ENCODE measurements around the gene ITFG1. TPM values are rescaled to one million over a fixed set of nuclear protein-coding genes. Genes with fewer than 3 reads are reported as not detected.

The ITFG1 gene
- total and polyA plus RNA-seq, 9 of the 15 experiments (the other 6 are each of a cell fraction or from before 2014, with no cell fraction given): 17.1 to 83.5 (median 35.8) TPM

DNA sequence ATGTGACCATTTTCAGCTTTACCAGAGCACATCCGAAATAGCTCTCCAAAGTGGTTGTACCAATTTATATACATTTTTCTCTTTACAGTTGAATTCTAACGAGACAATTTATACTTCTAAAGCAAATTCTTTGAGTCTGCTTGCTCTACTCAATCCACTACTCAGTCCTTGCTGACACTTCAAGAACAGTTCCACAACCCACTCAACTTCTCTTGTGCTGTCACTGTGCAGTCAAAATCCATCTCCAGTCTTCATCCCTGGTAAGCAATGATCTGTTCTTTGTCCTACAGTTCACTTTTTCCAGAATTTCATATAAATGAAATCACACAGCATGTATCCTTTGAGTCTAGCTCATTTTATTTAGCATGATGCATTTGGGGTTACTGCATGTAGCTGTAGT is 347.7 kb downstream of the ITFG1 start (continued):
- TF ChIP-seq CREBBP (IDR thresholded peaks at IDR 0.05; ENCODE audit: low read depth, low read length) (no peak), XRCC5 (IDR thresholded peaks at IDR 0.05; ENCODE audit: low read depth, low read length) (no peak), RBM17 (IDR thresholded peaks at IDR 0.05; ENCODE audit: borderline replicate concordance, low read depth, low read length) (no peak), NR2F6 (CRISPR knock-in tag; IDR thresholded peaks at IDR 0.05) (no peak)

- intact Hi-C loops (cut with micrococcal nuclease): no loop called here
- CTCF ChIA-PET (ENCODE audit: low intra/inter-chr PET ratio): interaction anchor here (0.5 kb wide), 2 partner anchors 103 to 954 kb away, joined by 4 read pairs; no protein-coding TSS in a partner anchor
- peak; percentile 88 for ATAC-seq
- BruUV-seq (replicated peaks): no TSS peak
- no peak overlapping the region for H2AFZ ChIP-seq (ENCODE audit: low read depth, low read length)
- in situ Hi-C loops (cut with MboI): no loop called here
- H4K20me1 ChIP-seq (replicated peaks; ENCODE audit: control insufficient read depth, insufficient read depth, low read length): no peaks in the 10 kb centered on the region
- POLR2A ChIA-PET: interaction anchor here (1.1 kb wide), 1 partner anchor 15 kb away, joined by 3 read pairs; no protein-coding TSS in a partner anchor
- no peaks in the 10 kb centered on the region for H3K79me2 ChIP-seq (ENCODE audit: control insufficient read depth, insufficient read depth, low read length)
- H3K27me3 ChIP-seq (ENCODE audit: control insufficient read depth in 2 of 2, insufficient read depth in 2 of 2, low read length in 2 of 2): no peaks in the 10 kb centered on the region
- H3K9me3 ChIP-seq (replicated peaks; ENCODE audit: control insufficient read depth, insufficient read depth, low read depth, low read length): no peaks in the 10 kb centered on the region
- H3K9ac ChIP-seq (ENCODE audit: insufficient read depth in 1 of 2, low read depth in 2 of 2, low read length in 2 of 2): no peak overlapping the region
- FAIRE-seq: peak; percentile 40
- no peak overlapping the region for H3K4me3 ChIP-seq
- H3K27ac ChIP-seq (ENCODE audit: extremely low read depth, low read depth, low read length): no peak overlapping the region
- H3K4me1 ChIP-seq (replicated peaks in 1 of 2; ENCODE audit: control insufficient read depth in 2 of 2, insufficient read depth in 2 of 2, low read length in 2 of 2): no peaks in the 10 kb centered on the region
- no peaks in the 10 kb centered on the region for H3K9me1 ChIP-seq (ENCODE audit: control insufficient read depth, insufficient read depth, low read length)
- H3K36me3 ChIP-seq (ENCODE audit: control insufficient read depth, insufficient read depth, low read length): peaks cover 33% of the 10 kb centered on the region; the same call in 2 of the 3 replicates
- 75% methylated on average over 3 of the region's 3 CpGs for WGBS (ENCODE audit: insufficient coverage, low coverage, missing lambda C conversion rate)
- H3K4me2 ChIP-seq (ENCODE audit: insufficient read depth, low read length): no peak overlapping the region
- peak; percentile 13 to 26 (median 22) for DNase-seq (ENCODE audit: extremely low read depth in 1 of 4, low spot score in 3 of 4)
- TF ChIP-seq RAD21 (CRISPR knock-in tag; conservative IDR thresholded peaks at IDR 0.05 in 1 of 2, IDR thresholded peaks at IDR 0.05 in 1 of 2): peak in 1 of 2 experiments; percentile 46; a peak in 2 of 4 replicates
- no peak for TF ChIP-seq ZNF143 (CRISPR knock-in tag; IDR thresholded peaks at IDR 0.05)
- TF ChIP-seq, protein P1, sequence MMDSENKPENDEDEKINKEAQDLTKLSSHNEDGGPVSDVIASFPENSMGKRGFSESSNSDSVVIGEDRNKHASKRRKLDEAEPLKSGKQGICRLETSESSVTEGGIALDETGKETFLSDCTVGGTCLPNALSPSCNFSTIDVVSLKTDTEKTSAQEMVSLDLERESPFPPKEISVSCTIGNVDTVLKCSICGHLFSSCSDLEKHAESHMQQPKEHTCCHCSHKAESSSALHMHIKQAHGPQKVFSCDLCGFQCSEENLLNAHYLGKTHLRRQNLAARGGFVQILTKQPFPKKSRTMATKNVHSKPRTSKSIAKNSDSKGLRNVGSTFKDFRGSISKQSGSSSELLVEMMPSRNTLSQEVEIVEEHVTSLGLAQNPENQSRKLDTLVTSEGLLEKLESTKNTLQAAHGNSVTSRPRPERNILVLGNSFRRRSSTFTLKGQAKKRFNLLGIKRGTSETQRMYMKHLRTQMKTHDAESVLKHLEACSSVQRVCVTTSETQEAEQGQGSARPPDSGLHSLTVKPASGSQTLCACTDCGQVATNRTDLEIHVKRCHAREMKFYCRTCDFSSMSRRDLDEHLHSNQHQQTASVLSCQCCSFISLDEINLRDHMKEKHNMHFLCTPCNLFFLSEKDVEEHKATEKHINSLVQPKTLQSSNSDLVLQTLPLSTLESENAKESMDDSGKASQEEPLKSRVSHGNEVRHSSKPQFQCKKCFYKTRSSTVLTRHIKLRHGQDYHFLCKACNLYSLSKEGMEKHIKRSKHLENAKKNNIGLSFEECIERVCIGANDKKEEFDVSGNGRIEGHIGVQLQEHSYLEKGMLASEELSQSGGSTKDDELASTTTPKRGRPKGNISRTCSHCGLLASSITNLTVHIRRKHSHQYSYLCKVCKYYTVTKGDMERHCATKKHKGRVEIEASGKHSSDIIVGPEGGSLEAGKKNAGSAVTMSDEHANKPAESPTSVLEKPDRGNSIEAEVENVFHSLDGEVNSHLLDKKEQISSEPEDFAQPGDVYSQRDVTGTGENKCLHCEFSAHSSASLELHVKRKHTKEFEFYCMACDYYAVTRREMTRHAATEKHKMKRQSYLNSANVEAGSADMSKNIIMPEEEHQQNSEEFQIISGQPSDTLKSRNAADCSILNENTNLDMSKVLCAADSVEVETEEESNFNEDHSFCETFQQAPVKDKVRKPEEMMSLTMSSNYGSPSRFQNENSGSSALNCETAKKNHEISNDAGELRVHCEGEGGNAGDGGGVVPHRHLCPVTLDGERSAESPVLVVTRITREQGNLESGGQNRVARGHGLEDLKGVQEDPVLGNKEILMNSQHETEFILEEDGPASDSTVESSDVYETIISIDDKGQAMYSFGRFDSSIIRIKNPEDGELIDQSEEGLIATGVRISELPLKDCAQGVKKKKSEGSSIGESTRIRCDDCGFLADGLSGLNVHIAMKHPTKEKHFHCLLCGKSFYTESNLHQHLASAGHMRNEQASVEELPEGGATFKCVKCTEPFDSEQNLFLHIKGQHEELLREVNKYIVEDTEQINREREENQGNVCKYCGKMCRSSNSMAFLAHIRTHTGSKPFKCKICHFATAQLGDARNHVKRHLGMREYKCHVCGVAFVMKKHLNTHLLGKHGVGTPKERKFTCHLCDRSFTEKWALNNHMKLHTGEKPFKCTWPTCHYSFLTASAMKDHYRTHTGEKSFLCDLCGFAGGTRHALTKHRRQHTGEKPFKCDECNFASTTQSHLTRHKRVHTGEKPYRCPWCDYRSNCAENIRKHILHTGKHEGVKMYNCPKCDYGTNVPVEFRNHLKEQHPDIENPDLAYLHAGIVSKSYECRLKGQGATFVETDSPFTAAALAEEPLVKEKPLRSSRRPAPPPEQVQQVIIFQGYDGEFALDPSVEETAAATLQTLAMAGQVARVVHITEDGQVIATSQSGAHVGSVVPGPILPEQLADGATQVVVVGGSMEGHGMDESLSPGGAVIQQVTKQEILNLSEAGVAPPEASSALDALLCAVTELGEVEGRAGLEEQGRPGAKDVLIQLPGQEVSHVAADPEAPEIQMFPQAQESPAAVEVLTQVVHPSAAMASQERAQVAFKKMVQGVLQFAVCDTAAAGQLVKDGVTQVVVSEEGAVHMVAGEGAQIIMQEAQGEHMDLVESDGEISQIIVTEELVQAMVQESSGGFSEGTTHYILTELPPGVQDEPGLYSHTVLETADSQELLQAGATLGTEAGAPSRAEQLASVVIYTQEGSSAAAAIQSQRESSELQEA (IDR thresholded peaks at IDR 0.05; ENCODE audit: low read depth): no peak
- no peak for TF ChIP-seq MXI1 (IDR thresholded peaks at IDR 0.05; ENCODE audit: low read depth, low read length)
- TF ChIP-seq E4F1 (CRISPR knock-in tag; IDR thresholded peaks at IDR 0.05; ENCODE audit: borderline replicate concordance): no peak
These were observed 349.9 kb downstream of the ITFG1 start for GRCh38 chr16:47110939-47111338.
